NCI-H2196 (cell line): ENCODE results near the gene KCTD1.

Source experiments
- DNase-seq: peaks from one replicate; lab custom pipeline; 2025; ENCODE audit not compliant: unreplicated experiment; lab: John Stamatoyannopoulos, UW

KCTD1 gene

GRCh38 chr18:26548415-26549262 is at the start of gene KCTD1:
TSS of gene KCTD1 (minus strand) at chr18:26548553. CDS start at chr18:26548536, 17 bp downstream.
- peak; percentile 66 for DNase-seq

- DNase-seq: no peak
Measured at GRCh38 chr18:26593365-26594320, 45.3 kb upstream of the KCTD1 start.

- no peak for DNase-seq
Measured at GRCh38 chr18:26584745-26585144, 36.4 kb upstream of the KCTD1 start.

GRCh38 chr18:26579941-26580618 is 31.7 kb upstream of the KCTD1 start:
- DNase-seq: peak; percentile 22

GRCh38 chr18:26575865-26576217 is 27.5 kb upstream of the KCTD1 start:
- DNase-seq: peak; percentile 36

GRCh38 chr18:26574958-26575864 is 26.9 kb upstream of the KCTD1 start:
- peak; percentile 20 for DNase-seq

GRCh38 chr18:26568926-26569665 is 20.7 kb upstream of the KCTD1 start:
- no peak for DNase-seq

- DNase-seq: no peak
Measured at GRCh38 chr18:26568513-26568912, 20.2 kb upstream of the KCTD1 start.

GRCh38 chr18:26566874-26567555 is 18.7 kb upstream of the KCTD1 start:
- DNase-seq: no peak

GRCh38 chr18:26565514-26565913 is 17.2 kb upstream of the KCTD1 start:
- DNase-seq: no peak

- DNase-seq: no peak
Measured at GRCh38 chr18:26563024-26563423, 14.7 kb upstream of the KCTD1 start.

GRCh38 chr18:26562568-26562967 is 14.2 kb upstream of the KCTD1 start:
- no peak for DNase-seq

GRCh38 chr18:26561769-26562168 is 13.4 kb upstream of the KCTD1 start:
- no peak for DNase-seq

- DNase-seq: no peak
Measured at GRCh38 chr18:26556573-26556972, 8.2 kb upstream of the KCTD1 start.

- DNase-seq: no peak
Measured at GRCh38 chr18:26555804-26556553, 7.6 kb upstream of the KCTD1 start.

- DNase-seq: no peak
Measured at GRCh38 chr18:26553943-26554342, 5.6 kb upstream of the KCTD1 start.

GRCh38 chr18:26551695-26552081 is 3.3 kb upstream of the KCTD1 start:
- DNase-seq: no peak

GRCh38 chr18:26550998-26551694 is 2.8 kb upstream of the KCTD1 start:
- DNase-seq: no peak
